GM19035 (cell line): ENCODE data around the gene GBF1.

Source experiments
- ATAC-seq: cut with Tn5 transposase; IDR thresholded peaks from one replicate; pipeline ENCODE4 v1.9.1; 2021; ENCODE audit not compliant: unreplicated experiment

The GBF1 gene

DNA sequence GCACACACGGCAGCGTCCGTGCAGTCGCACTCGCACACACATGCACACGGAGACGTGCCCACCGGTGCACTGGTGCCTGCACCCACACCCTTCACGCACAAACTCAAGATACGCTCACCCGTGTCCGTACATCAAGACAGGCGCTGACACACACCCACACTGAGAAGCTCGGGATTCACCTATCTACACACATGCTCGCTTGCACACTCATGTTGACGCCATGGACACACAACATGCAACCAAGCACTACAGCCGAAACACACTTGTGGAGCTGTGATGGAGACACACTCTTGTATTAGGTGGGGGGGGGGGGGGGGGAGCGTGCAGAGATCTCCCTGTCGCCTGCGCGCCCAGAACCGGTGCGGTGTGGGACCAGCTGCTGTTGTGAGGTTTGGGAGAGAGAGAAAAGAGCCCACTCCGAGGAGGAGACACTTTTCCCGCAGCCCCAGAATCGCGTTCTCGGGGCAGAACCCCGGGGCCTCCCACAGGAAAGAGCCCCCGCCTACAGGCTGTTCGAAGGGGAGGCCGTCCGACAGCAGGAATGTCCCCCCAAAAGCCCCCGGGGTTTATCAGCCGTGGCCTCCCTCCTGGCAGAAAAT lies 149.6 kb downstream of the GBF1 start:
- ATAC-seq = peak; percentile 1

DNA sequence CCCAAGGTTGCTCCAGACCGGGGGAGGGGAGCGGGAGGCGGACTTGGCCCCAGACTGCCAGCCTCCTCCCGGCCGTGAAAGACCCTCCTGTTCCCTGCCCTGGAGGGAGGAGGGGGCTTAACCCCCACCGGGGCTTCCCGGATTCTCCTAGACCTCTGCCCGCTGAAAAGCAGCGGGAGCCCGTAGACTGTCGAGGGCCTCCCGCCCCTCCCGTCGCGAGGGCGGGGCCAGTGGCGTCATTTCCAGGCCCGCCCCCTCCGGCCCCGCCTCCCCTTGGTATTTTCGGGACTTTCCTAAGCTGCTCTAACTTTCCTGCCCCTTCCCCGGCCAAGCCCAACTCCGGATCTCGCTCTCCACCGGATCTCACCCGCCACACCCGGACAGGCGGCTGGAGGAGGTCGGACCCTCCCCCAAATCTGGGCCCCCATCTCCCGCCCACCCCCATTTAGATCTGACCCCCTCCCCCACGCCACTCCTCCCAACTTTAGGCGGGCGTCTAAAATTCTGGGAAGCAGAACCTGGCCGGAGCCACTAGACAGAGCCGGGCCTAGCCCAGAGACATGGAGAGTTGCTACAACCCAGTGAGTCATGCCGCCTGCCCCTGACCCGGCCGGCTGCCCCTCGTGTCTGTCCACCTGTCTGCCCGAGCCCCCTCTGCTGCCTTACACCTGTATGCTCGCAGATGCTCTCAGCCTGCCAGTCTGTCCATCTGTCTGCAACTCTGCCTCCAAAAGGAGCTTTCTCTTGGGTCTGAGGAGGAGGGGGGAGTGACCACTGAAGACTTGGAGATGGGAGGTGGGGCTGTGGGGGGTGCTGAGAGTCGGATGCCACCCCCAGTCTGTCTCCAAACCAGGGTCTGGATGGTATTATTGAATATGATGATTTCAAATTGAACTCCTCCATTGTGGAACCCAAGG lies 150.3 kb downstream of the GBF1 start, which contains the start of gene NFKB2:
NFKB2 (plus strand) TSS at position 306 of the 917 bp plus-strand sequence; CDS start at position 561, 255 bp downstream.
- ATAC-seq = peak; percentile 34

DNA sequence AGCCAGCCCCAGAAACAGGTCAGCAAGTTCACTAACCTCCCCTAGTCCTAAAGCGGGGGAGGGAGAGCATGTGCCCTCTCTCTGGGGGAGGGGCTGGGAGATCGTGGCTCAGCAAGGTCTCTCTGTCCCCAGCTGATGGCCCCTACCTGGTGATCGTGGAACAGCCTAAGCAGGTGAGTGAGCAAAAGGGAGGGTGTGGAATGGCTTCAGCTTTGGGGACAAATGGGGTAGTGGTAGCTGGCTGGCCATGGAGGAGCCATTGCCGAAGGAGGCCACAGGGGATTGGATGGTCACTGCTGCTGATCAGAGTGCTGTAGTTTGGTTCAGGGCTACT lies 151.0 kb downstream of the GBF1 start:
- no peak for ATAC-seq

DNA sequence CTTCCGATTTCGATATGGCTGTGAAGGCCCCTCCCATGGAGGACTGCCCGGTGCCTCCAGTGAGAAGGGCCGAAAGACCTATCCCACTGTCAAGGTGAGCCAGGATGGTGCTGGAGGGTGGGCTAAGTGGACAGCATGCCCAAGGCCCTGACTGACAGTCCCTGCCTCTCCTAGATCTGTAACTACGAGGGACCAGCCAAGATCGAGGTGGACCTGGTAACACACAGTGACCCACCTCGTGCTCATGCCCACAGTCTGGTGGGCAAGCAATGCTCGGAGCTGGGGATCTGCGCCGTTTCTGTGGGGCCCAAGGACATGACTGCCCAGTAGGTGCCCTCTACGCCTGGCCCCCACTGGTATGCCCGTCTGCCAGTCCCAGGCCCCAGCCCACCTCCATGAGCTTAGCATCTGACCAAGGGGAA lies 151.4 kb downstream of the GBF1 start:
- no peak for ATAC-seq

DNA sequence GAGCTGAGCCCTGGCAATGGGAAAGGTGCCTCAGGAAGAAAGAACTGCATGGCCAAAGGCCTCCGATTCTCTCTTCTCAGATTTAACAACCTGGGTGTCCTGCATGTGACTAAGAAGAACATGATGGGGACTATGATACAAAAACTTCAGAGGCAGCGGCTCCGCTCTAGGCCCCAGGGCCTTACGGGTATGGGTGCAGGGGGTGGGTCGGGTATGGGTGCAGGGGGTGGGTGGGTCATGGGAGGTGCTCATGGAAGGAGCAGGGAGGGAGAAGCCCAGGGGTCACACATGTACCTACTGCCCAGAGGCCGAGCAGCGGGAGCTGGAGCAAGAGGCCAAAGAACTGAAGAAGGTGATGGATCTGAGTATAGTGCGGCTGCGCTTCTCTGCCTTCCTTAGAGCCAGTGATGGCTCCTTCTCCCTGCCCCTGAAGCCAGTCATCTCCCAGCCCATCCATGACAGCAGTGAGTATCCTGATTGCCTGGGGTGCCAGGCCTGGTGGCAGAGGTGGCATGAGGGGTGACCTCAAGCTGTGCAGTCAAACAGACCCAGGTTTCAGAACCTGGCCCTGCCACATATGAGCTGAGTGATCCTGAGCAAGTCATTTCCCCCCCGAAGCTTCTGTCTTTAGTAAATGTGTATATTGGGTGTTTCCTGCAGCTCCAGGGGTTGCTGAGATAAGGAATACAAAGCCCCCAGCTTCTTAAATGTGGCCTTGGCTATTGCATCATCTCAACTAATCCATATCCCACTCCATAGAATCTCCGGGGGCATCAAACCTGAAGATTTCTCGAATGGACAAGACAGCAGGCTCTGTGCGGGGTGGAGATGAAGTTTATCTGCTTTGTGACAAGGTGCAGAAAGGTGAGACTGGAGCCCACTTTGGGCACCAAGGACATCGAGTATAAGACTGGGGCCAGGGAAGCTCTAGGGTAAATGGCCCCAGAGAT lies 152.2 kb downstream of the GBF1 start:
- ATAC-seq = no peak

DNA sequence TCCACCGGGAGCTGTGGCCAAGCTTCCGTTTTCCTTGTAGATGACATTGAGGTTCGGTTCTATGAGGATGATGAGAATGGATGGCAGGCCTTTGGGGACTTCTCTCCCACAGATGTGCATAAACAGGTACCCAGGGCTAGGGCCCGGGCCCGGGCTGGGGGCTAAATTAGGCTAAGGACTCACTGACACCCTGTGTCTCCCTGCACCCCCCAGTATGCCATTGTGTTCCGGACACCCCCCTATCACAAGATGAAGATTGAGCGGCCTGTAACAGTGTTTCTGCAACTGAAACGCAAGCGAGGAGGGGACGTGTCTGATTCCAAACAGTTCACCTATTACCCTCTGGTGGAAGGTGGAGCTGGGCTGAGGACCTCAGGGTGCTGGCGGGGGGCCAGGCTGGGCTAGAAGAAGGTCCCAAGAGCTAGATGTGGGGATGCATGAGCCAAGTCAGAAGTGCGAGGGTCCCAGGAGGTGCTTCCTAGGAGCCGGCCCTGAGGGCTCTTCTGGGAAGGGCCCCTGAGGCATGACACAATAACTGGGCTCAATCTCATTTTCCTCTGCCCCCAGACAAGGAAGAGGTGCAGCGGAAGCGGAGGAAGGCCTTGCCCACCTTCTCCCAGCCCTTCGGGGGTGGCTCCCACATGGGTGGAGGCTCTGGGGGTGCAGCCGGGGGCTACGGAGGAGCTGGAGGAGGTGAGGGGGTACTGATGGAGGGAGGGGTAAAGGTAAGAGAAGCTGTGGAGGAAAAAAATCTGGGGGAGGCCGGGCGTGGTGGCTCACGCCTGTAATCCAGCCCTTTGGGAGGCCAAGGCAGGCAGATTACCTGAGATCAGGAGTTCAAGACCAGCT lies 153.1 kb downstream of the GBF1 start:
- ATAC-seq = no peak

DNA sequence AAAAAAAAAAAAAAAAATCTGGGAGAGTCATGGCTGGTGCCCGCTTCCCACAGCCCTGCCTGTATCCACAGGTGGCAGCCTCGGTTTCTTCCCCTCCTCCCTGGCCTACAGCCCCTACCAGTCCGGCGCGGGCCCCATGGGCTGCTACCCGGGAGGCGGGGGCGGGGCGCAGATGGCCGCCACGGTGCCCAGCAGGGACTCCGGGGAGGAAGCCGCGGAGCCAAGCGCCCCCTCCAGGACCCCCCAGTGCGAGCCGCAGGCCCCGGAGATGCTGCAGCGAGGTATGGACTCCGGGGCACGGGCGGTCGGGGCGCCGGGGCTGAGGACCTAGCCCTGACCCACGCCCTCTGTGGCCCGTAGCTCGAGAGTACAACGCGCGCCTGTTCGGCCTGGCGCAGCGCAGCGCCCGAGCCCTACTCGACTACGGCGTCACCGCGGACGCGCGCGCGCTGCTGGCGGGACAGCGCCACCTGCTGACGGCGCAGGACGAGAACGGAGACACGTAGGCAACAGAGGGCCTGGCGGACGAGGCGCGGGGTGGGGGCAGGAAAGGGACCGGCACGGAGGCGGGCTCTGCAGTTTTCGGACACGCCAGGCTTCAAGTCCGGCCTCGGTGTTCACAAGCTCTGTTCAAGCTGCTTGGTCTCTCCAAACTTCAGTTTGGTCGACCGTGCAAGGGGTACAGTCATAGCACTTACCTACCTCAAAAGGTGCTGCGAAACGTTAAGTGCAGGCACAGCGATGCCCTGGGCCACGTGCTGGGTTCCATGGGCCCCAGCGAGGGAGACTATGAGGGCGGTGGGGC lies 154.1 kb downstream of the GBF1 start:
- peak; percentile 41 for ATAC-seq

DNA sequence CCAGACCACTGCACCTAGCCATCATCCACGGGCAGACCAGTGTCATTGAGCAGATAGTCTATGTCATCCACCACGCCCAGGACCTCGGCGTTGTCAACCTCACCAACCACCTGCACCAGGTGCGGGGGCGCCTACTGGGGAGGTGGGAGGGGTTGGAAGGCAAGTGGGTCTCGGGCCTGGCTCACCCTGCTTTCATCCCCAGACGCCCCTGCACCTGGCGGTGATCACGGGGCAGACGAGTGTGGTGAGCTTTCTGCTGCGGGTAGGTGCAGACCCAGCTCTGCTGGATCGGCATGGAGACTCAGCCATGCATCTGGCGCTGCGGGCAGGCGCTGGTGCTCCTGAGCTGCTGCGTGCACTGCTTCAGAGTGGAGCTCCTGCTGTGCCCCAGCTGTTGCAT lies 154.7 kb downstream of the GBF1 start:
- no peak for ATAC-seq

DNA sequence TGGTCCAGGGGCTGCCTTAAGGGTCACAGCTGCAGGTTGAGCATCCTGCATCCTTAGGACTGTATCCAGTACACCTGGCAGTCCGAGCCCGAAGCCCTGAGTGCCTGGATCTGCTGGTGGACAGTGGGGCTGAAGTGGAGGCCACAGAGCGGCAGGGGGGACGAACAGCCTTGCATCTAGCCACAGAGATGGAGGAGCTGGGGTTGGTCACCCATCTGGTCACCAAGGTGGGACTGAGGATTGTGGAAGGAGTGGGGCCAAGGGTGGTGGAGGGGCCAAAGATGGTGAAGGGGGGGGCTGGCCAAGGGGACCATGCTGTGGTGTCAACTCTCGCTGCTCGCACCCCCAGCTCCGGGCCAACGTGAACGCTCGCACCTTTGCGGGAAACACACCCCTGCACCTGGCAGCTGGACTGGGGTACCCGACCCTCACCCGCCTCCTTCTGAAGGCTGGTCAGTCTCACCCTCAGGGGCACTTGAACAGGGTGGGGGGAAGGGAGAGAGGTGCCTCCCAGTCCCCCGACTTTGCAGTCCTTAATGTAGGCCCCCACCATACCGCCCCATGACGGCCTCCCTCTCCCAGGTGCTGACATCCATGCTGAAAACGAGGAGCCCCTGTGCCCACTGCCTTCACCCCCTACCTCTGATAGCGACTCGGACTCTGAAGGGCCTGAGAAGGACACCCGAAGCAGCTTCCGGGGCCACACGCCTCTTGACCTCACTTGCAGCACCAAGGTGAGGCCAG lies 155.4 kb downstream of the GBF1 start:
- no peak for ATAC-seq

DNA sequence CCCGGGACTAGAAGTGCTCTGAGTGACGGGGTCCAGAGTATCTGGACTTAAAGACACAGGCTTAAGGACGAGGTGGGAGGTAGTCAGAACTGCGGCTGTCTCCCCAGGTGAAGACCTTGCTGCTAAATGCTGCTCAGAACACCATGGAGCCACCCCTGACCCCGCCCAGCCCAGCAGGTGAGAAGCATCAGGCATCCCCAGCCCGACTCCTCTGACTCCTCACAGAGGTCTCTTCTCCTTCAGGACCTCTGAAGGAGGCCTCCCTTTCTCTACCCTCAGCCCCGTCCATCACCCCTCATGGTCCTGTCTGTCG lies 156.0 kb downstream of the GBF1 start:
- ATAC-seq = no peak

DNA sequence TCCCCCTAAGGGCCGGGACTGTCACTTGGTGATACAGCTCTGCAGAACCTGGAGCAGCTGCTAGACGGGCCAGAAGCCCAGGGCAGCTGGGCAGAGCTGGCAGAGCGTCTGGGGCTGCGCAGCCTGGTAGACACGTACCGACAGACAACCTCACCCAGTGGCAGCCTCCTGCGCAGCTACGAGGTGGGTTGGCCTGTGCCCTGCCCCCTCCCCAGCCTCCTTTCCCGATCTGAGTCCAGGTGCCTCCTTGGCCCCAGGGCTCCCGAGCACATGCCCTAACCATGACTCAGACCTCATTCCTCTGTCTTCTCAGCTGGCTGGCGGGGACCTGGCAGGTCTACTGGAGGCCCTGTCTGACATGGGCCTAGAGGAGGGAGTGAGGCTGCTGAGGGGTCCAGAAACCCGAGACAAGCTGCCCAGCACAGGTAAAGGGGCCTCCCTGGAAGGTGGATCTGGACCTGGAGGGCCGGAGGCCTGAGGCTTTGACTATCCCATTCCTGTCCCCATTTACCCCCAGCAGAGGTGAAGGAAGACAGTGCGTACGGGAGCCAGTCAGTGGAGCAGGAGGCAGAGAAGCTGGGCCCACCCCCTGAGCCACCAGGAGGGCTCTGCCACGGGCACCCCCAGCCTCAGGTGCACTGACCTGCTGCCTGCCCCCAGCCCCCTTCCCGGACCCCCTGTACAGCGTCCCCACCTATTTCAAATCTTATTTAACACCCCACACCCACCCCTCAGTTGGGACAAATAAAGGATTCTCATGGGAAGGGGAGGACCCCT lies 156.6 kb downstream of the GBF1 start:
- ATAC-seq = no peak

DNA sequence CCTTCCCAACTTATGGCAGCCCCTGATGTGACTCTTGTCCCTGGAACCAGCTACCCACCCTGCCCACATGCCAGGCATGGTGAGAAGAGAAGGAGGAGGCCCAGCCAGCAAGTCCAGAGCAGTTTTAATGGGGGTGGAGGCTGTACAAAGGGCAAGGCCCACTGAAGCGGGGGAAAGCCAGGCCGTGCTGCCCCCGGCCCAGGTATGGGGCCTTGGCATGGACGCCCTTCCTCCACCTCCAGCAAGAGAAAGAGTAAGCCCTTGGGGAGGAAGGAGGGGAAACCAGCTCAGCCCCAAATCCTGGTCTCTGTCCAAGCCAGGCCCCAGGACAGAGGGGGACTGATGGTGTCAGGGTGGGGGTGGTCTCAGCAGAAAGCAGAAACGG lies 157.2 kb downstream of the GBF1 start:
- no peak for ATAC-seq

DNA sequence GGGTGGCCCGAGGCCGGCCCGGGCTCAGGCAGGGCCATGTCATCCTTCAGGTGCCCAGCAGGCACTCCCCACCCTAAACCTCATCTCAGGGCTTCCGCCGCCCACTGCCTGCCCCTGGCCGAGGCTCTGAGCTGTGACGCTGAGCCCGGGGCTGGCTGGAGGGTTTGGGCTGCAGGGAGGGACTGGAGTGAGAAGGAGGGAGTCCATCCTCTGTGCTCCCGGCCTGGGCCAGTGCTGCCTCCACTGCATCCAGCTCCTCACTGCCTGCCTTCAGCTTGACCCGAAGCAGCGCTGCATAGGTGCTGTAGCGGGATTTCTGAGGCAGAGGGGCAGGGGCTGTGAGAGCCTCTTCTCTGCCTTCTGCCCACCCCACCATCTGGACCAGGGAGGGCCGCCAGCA lies 157.8 kb downstream of the GBF1 start:
- ATAC-seq = no peak

DNA sequence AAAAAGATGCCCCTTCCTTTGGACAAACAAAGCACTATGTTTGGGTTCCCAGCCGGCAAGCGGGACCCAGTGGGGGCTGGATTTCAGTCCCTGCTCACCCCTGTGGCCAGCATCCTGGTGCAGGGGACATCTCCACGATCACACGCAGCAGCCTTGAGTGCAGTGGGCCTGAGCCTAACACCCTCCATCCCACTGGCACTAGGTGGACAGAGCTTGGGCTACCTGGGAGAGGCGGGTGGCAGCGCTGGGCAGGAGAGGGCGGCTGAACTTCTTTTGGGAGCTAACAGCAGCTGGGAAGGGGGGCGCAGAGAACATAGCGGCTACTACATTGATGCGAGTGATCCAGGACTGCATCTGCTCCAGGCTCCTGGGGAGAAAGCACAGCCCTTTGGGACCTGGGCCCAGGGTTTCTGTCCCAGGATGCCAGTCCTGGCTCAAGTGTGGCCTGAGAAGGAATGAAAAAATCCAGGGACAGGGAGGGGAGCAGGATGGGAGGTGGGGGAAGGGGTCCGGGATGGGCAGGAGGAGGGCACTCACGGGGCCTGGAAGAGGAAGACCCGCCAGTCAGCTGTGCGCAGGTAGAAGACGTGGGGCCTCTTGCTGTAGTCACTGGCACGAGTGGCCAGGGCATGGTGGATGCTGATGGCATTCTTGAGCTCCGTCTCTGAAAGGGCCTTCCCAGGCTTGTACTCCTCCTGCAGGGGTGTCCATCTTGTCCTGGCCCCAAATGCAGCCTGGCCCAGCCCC lies 159.2 kb downstream of the GBF1 start:
- ATAC-seq = no peak

DNA sequence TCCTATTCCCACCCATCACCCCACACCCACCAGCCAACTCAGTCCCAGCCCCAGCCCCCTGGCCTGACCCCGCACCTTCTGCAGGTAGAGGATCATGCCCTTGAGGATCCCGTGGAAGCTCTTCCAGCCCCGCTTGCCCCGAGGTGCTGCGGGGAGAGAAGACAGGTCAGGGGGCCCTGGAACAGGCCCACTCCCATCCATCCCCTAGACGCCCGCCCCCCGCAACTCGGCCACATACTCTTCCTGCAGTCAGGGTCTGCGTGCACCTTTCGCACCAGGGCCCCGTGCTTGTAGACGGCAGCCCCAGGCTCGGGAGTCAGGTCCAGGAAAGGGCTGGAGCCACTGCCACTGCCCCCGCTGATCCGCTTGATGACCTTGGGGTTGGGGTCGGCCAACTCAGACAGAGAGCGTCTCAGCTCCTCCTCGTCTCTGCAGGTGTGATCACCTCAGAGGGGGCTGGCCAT lies 159.8 kb downstream of the GBF1 start:
- no peak for ATAC-seq

DNA sequence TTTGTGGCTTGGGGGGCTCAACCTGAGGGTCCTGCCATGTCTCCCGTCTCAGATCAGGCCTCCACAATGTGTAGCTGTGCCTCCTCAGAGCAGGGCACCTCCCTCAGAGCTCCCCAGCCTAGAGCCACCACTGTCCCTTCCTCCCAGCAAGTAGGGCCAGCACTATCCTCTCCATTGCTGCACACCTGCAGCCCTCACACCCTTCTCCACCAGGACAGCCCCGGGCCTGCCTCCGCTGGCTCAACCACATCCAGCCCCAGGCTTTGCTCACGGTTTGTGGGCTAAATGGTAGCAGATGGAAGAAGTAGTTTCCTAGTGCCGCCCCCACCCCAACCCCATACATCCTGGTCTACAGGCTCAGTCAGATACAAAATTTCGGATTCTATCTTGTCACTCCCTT lies 160.3 kb downstream of the GBF1 start:
- no peak for ATAC-seq

DNA sequence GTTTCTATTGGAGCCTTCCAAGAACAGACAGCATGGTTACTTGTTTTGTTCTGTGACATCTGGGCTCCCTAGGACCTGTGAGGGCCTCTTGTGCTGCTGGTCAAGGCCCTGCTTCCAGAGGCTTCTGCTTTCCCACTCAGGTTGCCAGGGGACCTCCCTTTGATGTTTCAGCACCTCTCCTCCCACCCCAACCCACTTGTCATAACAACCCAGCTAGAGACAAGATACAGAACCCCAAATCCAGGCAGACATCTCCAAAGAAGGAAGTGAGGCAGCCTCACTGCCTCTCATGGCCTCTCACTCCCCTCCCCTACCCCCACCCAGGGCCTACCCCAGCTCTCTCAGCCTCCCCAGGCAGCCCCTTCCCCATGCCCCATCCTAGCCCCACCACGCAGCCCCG lies 161.5 kb downstream of the GBF1 start:
- no peak for ATAC-seq
